ENCODE measurements around the gene MBLAC2. TPM values are rescaled to one million over a fixed set of nuclear protein-coding genes. Genes with fewer than 3 reads are reported as not detected.

Gene MBLAC2
- total RNA-seq, 2 donors from 2014 or later, result 3.9 to 12.9 TPM

- no peak overlapping the region for H3K4me3 ChIP-seq
- TF ChIP-seq POLR2A (IDR thresholded peaks at IDR 0.05), result no peak
Observed at GRCh38 chr5:90446961-90447360, 27.6 kb downstream of the MBLAC2 start.

DNA sequence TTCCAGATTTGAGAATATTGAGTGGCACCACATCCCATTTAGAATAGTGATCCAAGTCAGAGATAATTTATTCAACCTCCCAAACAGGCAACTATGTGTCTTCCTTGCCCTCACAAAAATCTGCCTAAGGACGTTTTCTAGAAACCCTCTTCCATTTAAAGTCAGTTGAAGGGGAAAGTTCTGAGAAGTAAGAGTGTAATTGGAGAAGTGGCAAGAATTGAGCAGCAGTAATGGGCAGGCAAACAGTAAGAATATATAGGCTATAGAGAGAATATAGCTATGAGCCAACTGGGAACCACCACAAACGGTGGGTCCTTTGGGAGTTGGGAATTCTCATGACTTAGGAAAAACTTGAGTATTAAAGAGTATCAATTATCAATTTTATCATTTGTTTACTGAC lies 33.9 kb downstream of the MBLAC2 start:
- intact Hi-C loops (cut with DNase I), result loop anchor here (10.0 kb wide), 1 partner anchor 344 kb away; no protein-coding TSS in a partner anchor
- no peak for TF ChIP-seq POLR2AphosphoS5 (IDR thresholded peaks at IDR 0.05)
- TF ChIP-seq POLR2A (IDR thresholded peaks at IDR 0.05), result no peak
- TF ChIP-seq, protein P1, sequence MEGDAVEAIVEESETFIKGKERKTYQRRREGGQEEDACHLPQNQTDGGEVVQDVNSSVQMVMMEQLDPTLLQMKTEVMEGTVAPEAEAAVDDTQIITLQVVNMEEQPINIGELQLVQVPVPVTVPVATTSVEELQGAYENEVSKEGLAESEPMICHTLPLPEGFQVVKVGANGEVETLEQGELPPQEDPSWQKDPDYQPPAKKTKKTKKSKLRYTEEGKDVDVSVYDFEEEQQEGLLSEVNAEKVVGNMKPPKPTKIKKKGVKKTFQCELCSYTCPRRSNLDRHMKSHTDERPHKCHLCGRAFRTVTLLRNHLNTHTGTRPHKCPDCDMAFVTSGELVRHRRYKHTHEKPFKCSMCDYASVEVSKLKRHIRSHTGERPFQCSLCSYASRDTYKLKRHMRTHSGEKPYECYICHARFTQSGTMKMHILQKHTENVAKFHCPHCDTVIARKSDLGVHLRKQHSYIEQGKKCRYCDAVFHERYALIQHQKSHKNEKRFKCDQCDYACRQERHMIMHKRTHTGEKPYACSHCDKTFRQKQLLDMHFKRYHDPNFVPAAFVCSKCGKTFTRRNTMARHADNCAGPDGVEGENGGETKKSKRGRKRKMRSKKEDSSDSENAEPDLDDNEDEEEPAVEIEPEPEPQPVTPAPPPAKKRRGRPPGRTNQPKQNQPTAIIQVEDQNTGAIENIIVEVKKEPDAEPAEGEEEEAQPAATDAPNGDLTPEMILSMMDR (IDR thresholded peaks at IDR 0.05), result no peak
- no peak for DNase-seq (ENCODE audit: low spot score)
- Histone ChIP-seq H3K4me3 (no peak overlapping the region), H3K36me3 (no peaks in the 10 kb centered on the region), H3K27ac (no peak overlapping the region), H3K9me3 (no peaks in the 10 kb centered on the region), H3K4me1 (replicated peaks) (no peaks in the 10 kb centered on the region), H3K27me3 (replicated peaks; ENCODE audit: insufficient read depth) (no peaks in the 10 kb centered on the region)
- WGBS, result 62% methylated on average over 2 of the region's 2 CpGs

More at GRCh38 chr5:90446961-90447360, 27.6 kb downstream of the MBLAC2 start:
- DNase-seq (ENCODE audit: low spot score), result no peak
- intact Hi-C loops (cut with DNase I), result loop anchor here (10.0 kb wide), 1 partner anchor 338 kb away; no protein-coding TSS in a partner anchor
- no peaks in the 10 kb centered on the region for H3K27me3 ChIP-seq (replicated peaks; ENCODE audit: insufficient read depth)
- H3K36me3 ChIP-seq, result no peaks in the 10 kb centered on the region
- no peak overlapping the region for H3K27ac ChIP-seq
- no peaks in the 10 kb centered on the region for H3K9me3 ChIP-seq
- no peaks in the 10 kb centered on the region for H3K4me1 ChIP-seq (replicated peaks)

DNA sequence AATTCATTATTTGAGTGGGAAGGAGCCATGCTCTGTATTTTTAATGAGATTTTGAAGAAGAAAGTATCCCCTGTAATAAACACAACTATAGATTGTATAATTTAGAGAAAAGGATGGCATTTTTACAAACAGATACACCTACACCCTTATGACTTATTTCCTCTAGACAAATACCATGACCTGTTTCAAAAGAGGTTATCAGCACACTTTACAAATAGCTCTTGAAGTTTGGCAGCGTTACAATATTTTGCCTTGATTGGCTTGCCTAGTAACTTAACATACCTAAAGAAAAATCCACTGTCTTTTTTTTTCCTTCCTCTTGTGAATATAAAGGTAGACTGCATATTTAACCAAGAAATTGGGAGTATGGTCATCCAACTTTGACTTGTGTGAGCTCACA lies 36.5 kb downstream of the MBLAC2 start:
- TF ChIP-seq, protein P1 (IDR thresholded peaks at IDR 0.05), result no peak
- no peak for TF ChIP-seq POLR2A (IDR thresholded peaks at IDR 0.05)
- TF ChIP-seq POLR2AphosphoS5 (IDR thresholded peaks at IDR 0.05), result no peak
- no peak overlapping the region for H3K4me3 ChIP-seq
- H3K9me3 ChIP-seq, result no peaks in the 10 kb centered on the region
- H3K36me3 ChIP-seq, result no peaks in the 10 kb centered on the region
- no peaks in the 10 kb centered on the region for H3K27me3 ChIP-seq (replicated peaks; ENCODE audit: insufficient read depth)
- intact Hi-C loops (cut with DNase I), result no loop called here
- WGBS, result 23% methylated on average over 1 of the region's 1 CpG
- DNase-seq (ENCODE audit: low spot score), result no peak
- no peaks in the 10 kb centered on the region for H3K4me1 ChIP-seq (replicated peaks)
- no peak overlapping the region for H3K27ac ChIP-seq

GRCh38 chr5:90437663-90438062 lies 36.9 kb downstream of the MBLAC2 start:
- intact Hi-C loops (cut with DNase I), result no loop called here
- no peaks in the 10 kb centered on the region for H3K27me3 ChIP-seq (replicated peaks; ENCODE audit: insufficient read depth)
- no peak for DNase-seq (ENCODE audit: low spot score)
- H3K9me3 ChIP-seq, result no peaks in the 10 kb centered on the region
- TF ChIP-seq POLR2A (IDR thresholded peaks at IDR 0.05) (no peak), POLR2AphosphoS5 (IDR thresholded peaks at IDR 0.05) (no peak)
- TF ChIP-seq, protein P1 (IDR thresholded peaks at IDR 0.05), result no peak
- H3K4me3 ChIP-seq, result no peak overlapping the region
- no peaks in the 10 kb centered on the region for H3K4me1 ChIP-seq (replicated peaks)
- no peaks in the 10 kb centered on the region for H3K36me3 ChIP-seq
- H3K27ac ChIP-seq, result no peak overlapping the region

GRCh38 chr5:90434116-90434714 lies 40.4 kb downstream of the MBLAC2 start:
- no peak overlapping the region for H3K4me3 ChIP-seq
- WGBS, result 64% methylated on average over 5 of the region's 5 CpGs
- H3K27me3 ChIP-seq (replicated peaks; ENCODE audit: insufficient read depth), result no peaks in the 10 kb centered on the region
- no peak for TF ChIP-seq POLR2AphosphoS5 (IDR thresholded peaks at IDR 0.05)
- TF ChIP-seq, protein P1 (IDR thresholded peaks at IDR 0.05), result peak in 2 of 4 experiments; percentile 29 to 31
- no peaks in the 10 kb centered on the region for H3K36me3 ChIP-seq
- no peaks in the 10 kb centered on the region for H3K4me1 ChIP-seq (replicated peaks)
- H3K27ac ChIP-seq, result no peak overlapping the region
- H3K9me3 ChIP-seq, result no peaks in the 10 kb centered on the region
- intact Hi-C loops (cut with DNase I), result no loop called here
- DNase-seq (ENCODE audit: low spot score), result peak; percentile 15
